Esophagus (tissue), 2 donors: ENCODE measurements around the gene SNX8. TPM values are rescaled to one million over a fixed set of nuclear protein-coding genes. Genes with fewer than 3 reads are reported as not detected.
"Not testable (repeated sequence)": the region's sequence is repeated elsewhere in the genome, so short reads cannot be mapped to it uniquely, and the experiment has no call there.

ENCODE experiments used
- H3K27ac ChIP-seq, 2 donors: one replicate each; pipeline ENCODE4 v1.5.1; 2013; ENCODE audit warnings: low read depth in 2 of 2, mild to moderate bottlenecking in 2 of 2, inconsistent platforms in 1 of 2, low read length in 1 of 2, moderate library complexity in 1 of 2
- H3K27me3 ChIP-seq, 2 donors: one replicate each; pipeline ENCODE4 v1.6.1; 2013; ENCODE audit warnings: low read length in 2 of 2, control low read depth in 1 of 2, mild to moderate bottlenecking in 1 of 2; ENCODE audit not compliant: insufficient read depth in 2 of 2, control insufficient read depth in 1 of 2
- H3K36me3 ChIP-seq, 2 donors: one replicate each; pipeline ENCODE4 v1.6.1; 2013; ENCODE audit warnings: low read length in 1 of 2; ENCODE audit not compliant: control insufficient read depth in 2 of 2, insufficient read depth in 2 of 2
- H3K4me1 ChIP-seq, 2 donors: one replicate each; pipeline ENCODE4 v1.6.1; 2013; ENCODE audit warnings: low read length in 1 of 2; ENCODE audit not compliant: control insufficient read depth in 2 of 2, insufficient read depth in 2 of 2
- H3K4me3 ChIP-seq, 2 donors: one replicate each; pipeline ENCODE4 v1.5.1; 2013; ENCODE audit warnings: low read length in 2 of 2, mild to moderate bottlenecking in 2 of 2, low read depth in 1 of 2, moderate library complexity in 1 of 2
- H3K9me3 ChIP-seq, 2 donors: one replicate each; pipeline ENCODE4 v1.6.1; 2013; ENCODE audit warnings: mild to moderate bottlenecking in 2 of 2, low read depth in 1 of 2, low read length in 1 of 2, moderate library complexity in 1 of 2; ENCODE audit not compliant: control insufficient read depth in 2 of 2, insufficient read depth in 1 of 2
- WGBS, 2 donors: extraction: QIAGEN DNeasy Blood & Tissue Kit; methylation state at CpG; one replicate each; pipeline ENCODE4 v1.1.7; 2013; 5-methylcytosine and 5-hydroxymethylcytosine counted together
- polyA plus RNA-seq, 2 donors: library from polyadenylated mRNA; stranded (reverse); fragments of 200-250 nt; gene quantifications; one replicate each; pipeline ENCODE4 v1.2.3, GENCODE V29; 2013
- donor health status: healthy with polysubstance abuse.
- donor health status: Bipolar disorder and iron deficiency.

SNX8 gene
- polyA plus RNA-seq, 2 donors = 15.6 to 37.7 TPM

- H3K36me3 ChIP-seq = peaks cover 4 to 17% of the 10 kb centered on the region in 2 donors
- H3K27ac ChIP-seq = no peak overlapping the region
- no peaks in the 10 kb centered on the region for H3K27me3 ChIP-seq
- H3K4me3 ChIP-seq = no peak overlapping the region
- no peaks in the 10 kb centered on the region for H3K4me1 ChIP-seq
- no peaks in the 10 kb centered on the region for H3K9me3 ChIP-seq
- WGBS, 2 donors = 80 to 81% methylated on average over 24 to 27 of the region's 27 CpGs
Measured at GRCh38 chr7:2271273-2272026, 42.8 kb downstream of the SNX8 start.

DNA sequence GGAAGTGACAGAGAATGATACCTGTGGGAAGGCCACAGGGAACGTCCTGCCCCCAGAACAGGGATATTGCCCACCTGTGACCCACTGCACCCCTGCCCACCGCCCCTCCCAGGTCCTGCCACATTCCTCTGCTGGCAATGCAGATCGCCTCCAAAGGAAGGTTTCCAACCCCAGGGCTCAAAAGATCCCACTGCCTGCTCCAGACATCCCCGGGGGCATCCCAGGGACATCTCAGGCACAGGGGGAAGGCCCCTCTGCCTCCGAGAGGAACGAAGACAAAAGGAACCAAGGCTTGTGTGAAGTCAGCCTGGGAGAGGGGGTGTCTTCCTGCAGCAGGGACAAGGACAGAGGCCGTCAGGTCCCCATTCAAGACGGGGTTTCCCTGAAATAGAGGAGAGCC is 43.7 kb downstream of the SNX8 start:
- Histone ChIP-seq H3K36me3 (peaks cover 4 to 16% of the 10 kb centered on the region in 2 donors), H3K4me3 (no peak overlapping the region), H3K4me1 (no peaks in the 10 kb centered on the region), H3K9me3 (no peaks in the 10 kb centered on the region), H3K27ac (no peak overlapping the region), H3K27me3 (no peaks in the 10 kb centered on the region)
- 87 to 91% methylated on average over 8 of the region's 8 CpGs for WGBS, 2 donors

GRCh38 chr7:2269991-2270460 is 44.2 kb downstream of the SNX8 start:
- Histone ChIP-seq H3K27ac (no peak overlapping the region), H3K9me3 (no peaks in the 10 kb centered on the region)

DNA sequence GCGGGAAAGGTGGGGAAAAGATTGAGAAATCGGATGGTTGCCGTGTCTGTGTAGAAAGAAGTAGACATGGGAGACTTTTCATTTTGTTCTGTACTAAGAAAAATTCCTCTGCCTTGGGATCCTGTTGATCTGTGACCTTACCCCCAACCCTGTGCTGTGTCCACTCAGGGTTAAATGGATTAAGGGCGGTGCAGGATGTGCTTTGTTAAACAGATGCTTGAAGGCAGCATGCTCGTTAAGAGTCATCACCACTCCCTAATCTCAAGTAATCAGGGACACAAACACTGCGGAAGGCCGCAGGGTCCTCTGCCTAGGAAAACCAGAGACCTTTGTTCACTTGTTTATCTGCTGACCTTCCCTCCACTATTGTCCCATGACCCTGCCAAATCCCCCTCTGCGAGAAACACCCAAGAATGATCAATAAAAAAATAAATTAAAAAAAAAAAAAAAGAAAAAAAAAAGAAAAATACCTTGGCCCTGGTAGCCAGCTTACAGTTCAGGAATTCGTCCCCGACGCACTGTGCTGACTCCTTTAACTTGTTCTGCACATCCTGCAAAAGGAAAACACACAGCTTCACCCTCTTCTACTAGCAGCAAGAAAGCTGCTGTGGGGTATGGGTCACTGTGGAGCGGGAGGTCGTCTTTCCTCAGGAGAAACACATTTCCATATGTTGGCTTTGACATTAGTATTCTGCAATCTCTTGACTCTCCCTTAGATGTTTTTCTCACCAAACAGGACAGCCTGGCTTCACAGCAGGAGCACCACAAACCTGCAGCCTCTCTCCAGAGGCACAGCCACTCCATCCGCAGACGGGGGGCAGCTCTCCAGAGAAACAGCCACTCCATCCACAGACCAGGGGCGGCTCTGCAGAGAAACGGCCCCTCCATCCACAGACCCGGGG is 44.9 kb downstream of the SNX8 start:
- peaks cover 4 to 10% of the 10 kb centered on the region in 2 donors for H3K36me3 ChIP-seq
- 72 to 76% methylated on average over 13 of the region's 18 CpGs for WGBS, 2 donors
- not testable (repeated sequence) for H3K27ac ChIP-seq

More at GRCh38 chr7:2269991-2270460, 44.2 kb downstream of the SNX8 start:
- H3K4me1 ChIP-seq = no peaks in the 10 kb centered on the region
- no peaks in the 10 kb centered on the region for H3K27me3 ChIP-seq
- no peak overlapping the region for H3K4me3 ChIP-seq
- WGBS, 2 donors = 91 to 93% methylated on average over 10 of the region's 10 CpGs
- H3K36me3 ChIP-seq = peaks cover 4 to 16% of the 10 kb centered on the region in 2 donors

DNA sequence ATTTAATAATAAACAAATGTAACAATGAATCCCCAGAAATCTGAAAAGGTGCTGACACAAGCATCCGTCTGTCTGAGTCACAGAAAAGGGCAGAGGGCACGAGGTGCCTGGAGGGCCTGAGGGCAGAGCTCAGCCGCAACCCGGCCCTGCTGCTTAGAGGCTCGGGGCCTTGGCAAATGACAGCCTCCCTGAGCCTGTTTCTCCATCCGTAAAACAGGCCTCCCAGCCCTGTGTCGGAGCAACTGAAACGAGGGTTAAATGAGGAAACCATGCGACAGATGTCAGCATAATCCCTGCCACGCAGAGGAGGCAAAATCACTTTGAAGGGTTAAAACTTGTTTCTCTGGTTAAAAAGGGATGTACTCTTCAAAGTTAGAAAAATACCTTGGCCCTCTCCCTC is 47.3 kb downstream of the SNX8 start:
- H3K4me1 ChIP-seq = no peaks in the 10 kb centered on the region
- H3K27me3 ChIP-seq = no peaks in the 10 kb centered on the region
- H3K9me3 ChIP-seq = no peaks in the 10 kb centered on the region
- WGBS, 2 donors = 61 to 68% methylated on average over 10 of the region's 10 CpGs
- H3K27ac ChIP-seq = peak overlapping the region in 1 of 2 donors; percentile 47
- peaks cover 3 to 9% of the 10 kb centered on the region in 2 donors for H3K36me3 ChIP-seq
- H3K4me3 ChIP-seq = no peak overlapping the region

More for the DNA sequence above, 44.9 kb downstream of the SNX8 start:
- not testable (repeated sequence) for H3K27me3 ChIP-seq, H3K9me3 ChIP-seq, H3K4me3 ChIP-seq, H3K4me1 ChIP-seq

GRCh38 chr7:2264158-2264557 is 50.1 kb downstream of the SNX8 start:
- H3K4me3 ChIP-seq = no peak overlapping the region
- WGBS, 2 donors = 96 to 97% methylated on average over 23 of the region's 23 CpGs
- no peaks in the 10 kb centered on the region for H3K27me3 ChIP-seq
- no peak overlapping the region for H3K27ac ChIP-seq
- H3K36me3 ChIP-seq = peaks cover 3 to 4% of the 10 kb centered on the region in 2 donors
- no peaks in the 10 kb centered on the region for H3K9me3 ChIP-seq
- H3K4me1 ChIP-seq = no peaks in the 10 kb centered on the region

DNA sequence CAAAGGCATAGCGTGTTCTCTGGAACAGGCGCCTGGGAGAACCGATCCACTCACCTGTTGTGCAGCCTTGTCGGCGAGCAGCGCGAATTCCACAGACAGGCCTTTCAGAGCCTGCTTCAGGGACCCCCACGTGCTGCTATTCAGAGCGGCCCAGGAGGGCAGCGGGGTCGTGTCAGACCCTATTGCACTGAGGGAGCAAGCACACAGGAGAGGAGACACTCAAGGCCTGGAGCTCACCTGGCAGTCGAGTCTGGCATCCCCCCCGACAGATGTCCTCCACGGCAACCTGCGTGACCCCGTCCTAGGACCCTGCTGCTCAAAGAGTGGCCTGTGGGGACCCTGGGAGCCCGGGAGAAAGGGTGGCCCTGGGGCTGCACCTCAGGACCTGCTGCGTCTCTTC is 51.1 kb downstream of the SNX8 start:
- H3K36me3 ChIP-seq = peaks cover 3 to 6% of the 10 kb centered on the region in 2 donors
- H3K4me3 ChIP-seq = no peak overlapping the region
- H3K27me3 ChIP-seq = no peaks in the 10 kb centered on the region
- H3K9me3 ChIP-seq = no peaks in the 10 kb centered on the region
- 90 to 92% methylated on average over 18 of the region's 18 CpGs for WGBS, 2 donors
- no peaks in the 10 kb centered on the region for H3K4me1 ChIP-seq
- no peak overlapping the region for H3K27ac ChIP-seq

- no peak overlapping the region for H3K27ac ChIP-seq
- H3K9me3 ChIP-seq = no peaks in the 10 kb centered on the region
- peaks cover 3 to 19% of the 10 kb centered on the region in 2 donors for H3K36me3 ChIP-seq
- no peaks in the 10 kb centered on the region for H3K4me1 ChIP-seq
- H3K4me3 ChIP-seq = no peak overlapping the region
- 77 to 85% methylated on average over 14 of the region's 14 CpGs for WGBS, 2 donors
- H3K27me3 ChIP-seq = no peaks in the 10 kb centered on the region
Measured at GRCh38 chr7:2261611-2262010, 52.6 kb downstream of the SNX8 start.

GRCh38 chr7:2260820-2261219 is 53.4 kb downstream of the SNX8 start:
- peaks cover 3 to 20% of the 10 kb centered on the region in 2 donors for H3K36me3 ChIP-seq
- H3K4me1 ChIP-seq = no peaks in the 10 kb centered on the region
- WGBS, 2 donors = 67 to 68% methylated on average over 5 of the region's 5 CpGs
- no peak overlapping the region for H3K4me3 ChIP-seq
- H3K27ac ChIP-seq = no peak overlapping the region
- no peaks in the 10 kb centered on the region for H3K27me3 ChIP-seq
- H3K9me3 ChIP-seq = no peaks in the 10 kb centered on the region
